22Rv1 (cell line): ENCODE measurements around the gene COBLL1.

Experiments
- ZFX ChIP-seq: fragments of 450-650 bp; IDR thresholded peaks from 2 replicates; pipeline ENCODE4 v1.6.1; 2017; ENCODE audit warnings: antibody characterized with exemption, borderline replicate concordance
- TF ChIP-seq, protein P1 (sequence below): fragments of 450-650 bp; IDR thresholded peaks from 2 replicates; pipeline ENCODE4 v1.5.1; 2017; ENCODE audit warnings: mild to moderate bottlenecking

DNA sequence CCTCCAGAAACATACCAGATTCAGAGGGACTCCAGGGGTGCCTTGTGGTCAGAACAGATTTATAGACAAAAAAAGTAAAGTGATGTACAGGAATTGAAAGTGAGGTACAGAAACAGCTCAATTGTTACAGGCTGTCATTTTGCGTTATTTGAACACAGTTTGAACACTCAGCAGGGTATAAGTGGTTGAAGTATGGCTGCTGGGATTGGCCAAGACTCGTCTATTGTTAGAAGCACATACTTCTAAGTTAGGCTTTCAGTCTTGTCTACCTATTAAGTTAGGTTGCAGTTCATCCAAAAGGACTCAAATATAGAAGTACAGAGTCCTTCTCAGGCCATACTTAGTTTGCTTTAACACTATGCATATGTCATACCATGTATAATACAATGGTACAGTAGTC, 199.4 kb downstream of the COBLL1 start:
- TF ChIP-seq, protein P1, sequence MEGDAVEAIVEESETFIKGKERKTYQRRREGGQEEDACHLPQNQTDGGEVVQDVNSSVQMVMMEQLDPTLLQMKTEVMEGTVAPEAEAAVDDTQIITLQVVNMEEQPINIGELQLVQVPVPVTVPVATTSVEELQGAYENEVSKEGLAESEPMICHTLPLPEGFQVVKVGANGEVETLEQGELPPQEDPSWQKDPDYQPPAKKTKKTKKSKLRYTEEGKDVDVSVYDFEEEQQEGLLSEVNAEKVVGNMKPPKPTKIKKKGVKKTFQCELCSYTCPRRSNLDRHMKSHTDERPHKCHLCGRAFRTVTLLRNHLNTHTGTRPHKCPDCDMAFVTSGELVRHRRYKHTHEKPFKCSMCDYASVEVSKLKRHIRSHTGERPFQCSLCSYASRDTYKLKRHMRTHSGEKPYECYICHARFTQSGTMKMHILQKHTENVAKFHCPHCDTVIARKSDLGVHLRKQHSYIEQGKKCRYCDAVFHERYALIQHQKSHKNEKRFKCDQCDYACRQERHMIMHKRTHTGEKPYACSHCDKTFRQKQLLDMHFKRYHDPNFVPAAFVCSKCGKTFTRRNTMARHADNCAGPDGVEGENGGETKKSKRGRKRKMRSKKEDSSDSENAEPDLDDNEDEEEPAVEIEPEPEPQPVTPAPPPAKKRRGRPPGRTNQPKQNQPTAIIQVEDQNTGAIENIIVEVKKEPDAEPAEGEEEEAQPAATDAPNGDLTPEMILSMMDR: no peak
- TF ChIP-seq ZFX: no peak
